ENCODE results near the gene SLC35E1.

The SLC35E1 gene

GRCh38 chr19:16582486-16583261 lies 10.5 kb upstream of the SLC35E1 start:
- no peak for TF ChIP-seq CTCF (IDR thresholded peaks at IDR 0.05; ENCODE audit: low read depth, low read length)
- no peak overlapping the region for H3K4me3 ChIP-seq (replicated peaks in 1 of 2; ENCODE audit: low read depth in 2 of 2, low read length in 2 of 2)
- DNase-seq (ENCODE audit: low read depth in 2 of 2), result no peak

- no peak for TF ChIP-seq CTCF (IDR thresholded peaks at IDR 0.05; ENCODE audit: low read depth, low read length)
These were observed 9.7 kb upstream of the SLC35E1 start for GRCh38 chr19:16581971-16582343.

GRCh38 chr19:16581145-16581970 lies 9.1 kb upstream of the SLC35E1 start:
- no peak for DNase-seq (ENCODE audit: low read depth in 2 of 2)
- no peak for TF ChIP-seq CTCF (IDR thresholded peaks at IDR 0.05; ENCODE audit: low read depth, low read length)
- H3K4me3 ChIP-seq (replicated peaks in 1 of 2; ENCODE audit: low read depth in 2 of 2, low read length in 2 of 2), result no peak overlapping the region

More at GRCh38 chr19:16581971-16582343, 9.7 kb upstream of the SLC35E1 start:
- H3K4me3 ChIP-seq (replicated peaks in 1 of 2; ENCODE audit: low read depth in 2 of 2, low read length in 2 of 2), result no peak overlapping the region
- DNase-seq (ENCODE audit: low read depth in 2 of 2), result peak in 1 of 2 donors; percentile 40

GRCh38 chr19:16579381-16579780 lies 7.2 kb upstream of the SLC35E1 start:
- DNase-seq (ENCODE audit: low read depth in 2 of 2), result no peak
- H3K4me3 ChIP-seq (replicated peaks in 1 of 2; ENCODE audit: low read depth in 2 of 2, low read length in 2 of 2), result no peak overlapping the region
- TF ChIP-seq CTCF (IDR thresholded peaks at IDR 0.05; ENCODE audit: low read depth, low read length), result no peak

- no peak for TF ChIP-seq CTCF (IDR thresholded peaks at IDR 0.05; ENCODE audit: low read depth, low read length)
- no peak overlapping the region for H3K4me3 ChIP-seq (replicated peaks in 1 of 2; ENCODE audit: low read depth in 2 of 2, low read length in 2 of 2)
- DNase-seq (ENCODE audit: low read depth in 2 of 2), result no peak
These were observed 5.3 kb upstream of the SLC35E1 start for GRCh38 chr19:16577531-16577985.

GRCh38 chr19:16576690-16577530 lies 4.7 kb upstream of the SLC35E1 start:
- no peak overlapping the region for H3K4me3 ChIP-seq (replicated peaks in 1 of 2; ENCODE audit: low read depth in 2 of 2, low read length in 2 of 2)
- TF ChIP-seq CTCF (IDR thresholded peaks at IDR 0.05; ENCODE audit: low read depth, low read length), result no peak
- no peak for DNase-seq (ENCODE audit: low read depth in 2 of 2)

Data from cardiac fibroblast (primary cell).